H1 (cell line): ENCODE results near the gene SLC16A8. TPM values are rescaled to one million over a fixed set of nuclear protein-coding genes. Genes with fewer than 3 reads are reported as not detected.
A peak's percentile ranks its signal among the peaks of the same experiment; 100 is the strongest.

Source experiments
- CTCF ChIA-PET: fragments of 300-600 bp; sonication (Branson Sonifier 250); formaldehyde crosslinking; loops from one replicate; lab custom pipeline; 2021; ENCODE audit not compliant: partially characterized antibody; lab: Charles Lee
- POLR2A ChIA-PET: fragments of 300-600 bp; sonication (Branson Sonifier 250); formaldehyde crosslinking; loops from one replicate; lab custom pipeline; 2021; ENCODE audit warnings: inconsistent platforms; ENCODE audit not compliant: partially characterized antibody; lab: Charles Lee
- DNase-seq, 2 experiments: peaks; one replicate each; pipeline versions ENCODE4 v3.0.0 to v3.0.0-alpha.2; 2010 to 2022; ENCODE audit warnings: low spot score in 2 of 2, low read depth in 1 of 2, mixed read lengths in 1 of 2
- FAIRE-seq: peaks from 2 replicates; lab custom pipeline; 2011; peaks lifted over from hg19 to GRCh38; lab: Jason Lieb, UNC
- H2AFZ ChIP-seq: 2 replicates; pipeline ENCODE4 v1.8.1; 2012; ENCODE audit warnings: low read length, inconsistent platforms
- H2AK5ac ChIP-seq: 2 replicates; pipeline ENCODE4 v1.6.1; 2013; ENCODE audit warnings: low read depth, low read length
- H2BK120ac ChIP-seq: replicated peaks from 2 replicates; pipeline ENCODE3; 2013; ENCODE audit warnings: low read depth, low read length, inconsistent platforms
- H2BK12ac ChIP-seq: 2 replicates; pipeline ENCODE4 v1.6.1; 2013; ENCODE audit warnings: low read depth, low read length
- H2BK15ac ChIP-seq: 2 replicates; pipeline ENCODE4 v1.6.1; 2013; ENCODE audit warnings: low read length
- H2BK20ac ChIP-seq: 2 replicates; pipeline ENCODE4 v1.6.1; 2013; ENCODE audit warnings: low read length
- H2BK5ac ChIP-seq: 2 replicates; pipeline ENCODE4 v1.6.1; 2013; ENCODE audit warnings: low read depth, low read length
- H3K14ac ChIP-seq: 2 replicates; pipeline ENCODE4 v1.6.1; 2013; ENCODE audit warnings: inconsistent platforms; ENCODE audit not compliant: insufficient read length
- H3K18ac ChIP-seq: 2 replicates; pipeline ENCODE4 v1.6.1; 2013; ENCODE audit warnings: low read length; ENCODE audit errors: extremely low read depth
- H3K23ac ChIP-seq: 2 replicates; pipeline ENCODE4 v1.6.1; 2013; ENCODE audit warnings: inconsistent platforms; ENCODE audit not compliant: insufficient read length
- H3K23me2 ChIP-seq: 2 replicates; pipeline ENCODE4 v1.6.1; 2013; ENCODE audit warnings: low read depth, low read length
- H3K27ac ChIP-seq: 2 replicates; pipeline ENCODE4 v1.6.1; 2011; ENCODE audit warnings: low read depth, low read length, inconsistent platforms
- H3K27me3 ChIP-seq, 4 experiments: replicated peaks in 1 of 4; 1 replicate in 1 of 4; 2 replicates in 3 of 4; pipeline versions ENCODE4 v1.6.1 to v1.8.1; 2011 to 2013; ENCODE audit warnings: low read length in 3 of 4, mild to moderate bottlenecking in 3 of 4, inconsistent platforms in 2 of 4, mixed read lengths in 2 of 4, moderate library complexity in 1 of 4; ENCODE audit not compliant: control insufficient read depth in 3 of 4, insufficient read depth in 3 of 4; ENCODE audit errors: extremely low read depth in 1 of 4
- H3K36me3 ChIP-seq, 4 experiments: 2 replicates each; pipeline versions ENCODE4 v1.6.1 to v1.8.1; 2011 to 2013; ENCODE audit warnings: mild to moderate bottlenecking in 4 of 4, low read length in 3 of 4, moderate library complexity in 2 of 4, control low read depth in 1 of 4, inconsistent platforms in 1 of 4; ENCODE audit not compliant: insufficient read depth in 4 of 4, control insufficient read depth in 2 of 4
- H3K4ac ChIP-seq: replicated peaks from 2 replicates; pipeline ENCODE3; 2013; ENCODE audit warnings: low read length, low read depth, mixed read lengths, inconsistent platforms; ENCODE audit not compliant: insufficient read length
- H3K4me1 ChIP-seq, 4 experiments: replicated peaks in 1 of 4; 1 replicate in 1 of 4; 2 replicates in 3 of 4; pipeline versions ENCODE4 v1.6.1 to v1.8.1; 2011 to 2013; ENCODE audit warnings: low read length in 3 of 4, inconsistent platforms in 2 of 4, mixed read lengths in 1 of 4; ENCODE audit not compliant: insufficient read depth in 4 of 4, control insufficient read depth in 3 of 4
- H3K4me2 ChIP-seq, 2 experiments: 2 replicates each; pipeline versions ENCODE4 v1.6.1 to v1.8.1; 2011 to 2013; ENCODE audit warnings: low read depth in 2 of 2, low read length in 2 of 2, control low read depth in 1 of 2, inconsistent platforms in 1 of 2, mild to moderate bottlenecking in 1 of 2; ENCODE audit not compliant: insufficient read depth in 1 of 2
- H3K4me3 ChIP-seq, 4 experiments: fragments of 200-600, 300-600 bp in 1 of 4; sonication (generic), shearing (Covaris generic), sonication (Bioruptor Twin) in 1 of 4; 2 replicates each; pipeline versions ENCODE4 v1.5.1 to v1.8.1; 2011 to 2016; ENCODE audit warnings: low read length in 4 of 4, low read depth in 3 of 4, control low read depth in 2 of 4, inconsistent platforms in 2 of 4, mild to moderate bottlenecking in 2 of 4, mixed read lengths in 1 of 4, moderate library complexity in 1 of 4; ENCODE audit not compliant: insufficient read depth in 2 of 4; ENCODE audit errors: extremely low read depth in 1 of 4
- H3K56ac ChIP-seq: replicated peaks from 2 replicates; pipeline ENCODE3; 2013; ENCODE audit warnings: low read depth, mild to moderate bottlenecking, mixed read lengths, low read length, inconsistent platforms; ENCODE audit not compliant: insufficient read length
- H3K79me1 ChIP-seq: 2 replicates; pipeline ENCODE4 v1.6.1; 2013; ENCODE audit warnings: low read depth, low read length, control low read depth
- H3K79me2 ChIP-seq, 2 experiments: 2 replicates each; pipeline versions ENCODE4 v1.6.1 to v1.8.1; 2012 to 2013; ENCODE audit warnings: low read length in 2 of 2, mild to moderate bottlenecking in 2 of 2, inconsistent platforms in 1 of 2; ENCODE audit not compliant: insufficient read depth in 2 of 2, control insufficient read depth in 1 of 2
- H3K9ac ChIP-seq, 4 experiments: replicated peaks in 1 of 4; 1 replicate in 1 of 4; 2 replicates in 3 of 4; pipeline versions ENCODE4 v1.6.1 to v1.8.1; 2011 to 2013; ENCODE audit warnings: low read depth in 3 of 4, low read length in 3 of 4, control low read depth in 2 of 4, mild to moderate bottlenecking in 2 of 4, moderate library complexity in 2 of 4, inconsistent platforms in 1 of 4; ENCODE audit errors: extremely low read depth in 1 of 4
- H3K9me3 ChIP-seq, 2 experiments: 2 replicates each; pipeline versions ENCODE4 v1.6.1 to v1.8.1; 2012 to 2013; ENCODE audit warnings: mild to moderate bottlenecking in 2 of 2, moderate library complexity in 2 of 2, control low read depth in 1 of 2, inconsistent platforms in 1 of 2, low read depth in 1 of 2, low read length in 1 of 2, mixed read lengths in 1 of 2; ENCODE audit not compliant: insufficient read depth in 2 of 2
- H4K20me1 ChIP-seq, 2 experiments: replicated peaks in 1 of 2; 2 replicates each; pipeline versions ENCODE3 to v1.8.1; 2011 to 2013; ENCODE audit warnings: inconsistent platforms in 2 of 2, low read length in 2 of 2, mild to moderate bottlenecking in 1 of 2; ENCODE audit not compliant: insufficient read depth in 2 of 2, control insufficient read depth in 1 of 2
- H4K5ac ChIP-seq: 2 replicates; pipeline ENCODE4 v1.6.1; 2013; ENCODE audit warnings: low read length, low read depth, mixed read lengths, inconsistent platforms; ENCODE audit not compliant: insufficient read length
- H4K8ac ChIP-seq: 2 replicates; pipeline ENCODE4 v1.8.0; 2013; ENCODE audit warnings: mild to moderate bottlenecking, moderate library complexity, low read length, inconsistent platforms; ENCODE audit not compliant: insufficient read depth; ENCODE audit errors: extremely low read depth
- H4K91ac ChIP-seq: replicated peaks from 2 replicates; pipeline ENCODE3; 2013; ENCODE audit warnings: low read length, mixed read lengths, inconsistent platforms; ENCODE audit not compliant: insufficient read length
- ATF3 ChIP-seq: IDR thresholded peaks from 2 replicates; pipeline ENCODE4 v1.6.1; 2011; ENCODE audit warnings: low read depth, mild to moderate bottlenecking, low read length; ENCODE audit not compliant: insufficient read depth
- RNF2 ChIP-seq: fragments of 200-900, 300-1000 bp; sonication (generic); IDR thresholded peaks from 2 replicates; pipeline ENCODE4 v1.7.1; 2016; ENCODE audit warnings: borderline replicate concordance, low read depth, mild to moderate bottlenecking, antibody characterized with exemption, low read length; ENCODE audit not compliant: poor library complexity, severe bottlenecking; ENCODE audit errors: missing control alignments
- WGBS, 2 experiments: shearing (Covaris generic) in 1 of 2; methylation state at CpG; one replicate each; pipeline versions ENCODE4 v1.1.6 to v1.1.7; 2013 to 2015; ENCODE audit warnings: low lambda C conversion rate in 2 of 2, mixed read lengths in 2 of 2, inconsistent platforms in 1 of 2, low coverage in 1 of 2, missing lambda C conversion rate in 1 of 2; ENCODE audit not compliant: insufficient replicate concordance in 2 of 2, insufficient coverage in 1 of 2, insufficient read length in 1 of 2; ENCODE audit errors: extremely low coverage in 1 of 2, missing lambda C conversion rate in 1 of 2; 5-methylcytosine and 5-hydroxymethylcytosine counted together
- polyA plus RNA-seq, 7 experiments: library from polyadenylated mRNA; depleted of rRNA in 3 of 7; stranded (reverse) in 5 of 7; unstranded in 2 of 7; fragments of >200 nt in 5 of 7; fragments of 200-250 nt in 2 of 7; gene quantifications; 1 replicate in 5 of 7; 2 replicates in 1 of 7; 4 replicates in 1 of 7; pipeline versions ENCODE4 v1.2.1 to v1.2.3, GENCODE V29; 2011 to 2013; ENCODE audit warnings: missing spikeins in 2 of 7, mixed read lengths in 2 of 7
- total RNA-seq: library from RNA; stranded (reverse); fragmentation: NEBNext Ultra II Directional; extraction: Animal tissue kit (Norgen Biotek cat#: 25700); gene quantifications from 2 replicates; pipeline ENCODE4 v1.2.1, GENCODE V29; 2021

Gene SLC16A8
- total and polyA plus RNA-seq, 2 of the 8 experiments (the other 6 are each of a cell fraction or from before 2014, with no cell fraction given): 0.70 TPM; not detected in 1

GRCh38 chr22:38031491-38031890, 52.5 kb downstream of the SLC16A8 start:
- Histone ChIP-seq H3K36me3 (no peaks in the 10 kb centered on the region), H4K20me1 (no peaks in the 10 kb centered on the region), H3K79me1 (no peaks in the 10 kb centered on the region), H3K23me2 (no peaks in the 10 kb centered on the region; the same call in 1 of the 2 replicates), H3K4me3 (no peak overlapping the region), H3K4me1 (peaks cover 0 to 38% (median 22%) of the 10 kb centered on the region in 4 experiments; a peak in 6 of 7 replicates), H3K27ac (no peak overlapping the region), H2BK5ac (no peak overlapping the region), H2BK12ac (peak overlapping the region; percentile 11; the same call in 1 of the 2 replicates), H3K9ac (no peak overlapping the region), H4K5ac (no peak overlapping the region), H3K4ac (no peak overlapping the region), H4K91ac (no peak overlapping the region), H3K18ac (no peak overlapping the region), H2BK20ac (peak overlapping the region; percentile 3; the same call in 1 of the 2 replicates), H3K9me3 (no peaks in the 10 kb centered on the region), H3K56ac (no peak overlapping the region), H2BK15ac (peak overlapping the region; percentile 95; the same call in 1 of the 2 replicates), H3K14ac (no peak overlapping the region), H2AFZ (no peak overlapping the region), H3K4me2 (no peak overlapping the region), H2AK5ac (no peak overlapping the region), H3K27me3 (peaks cover 0 to 8% (median under 1%) of the 10 kb centered on the region in 4 experiments; a peak in 1 of 7 replicates), H3K79me2 (no peaks in the 10 kb centered on the region), H3K23ac (no peak overlapping the region), H2BK120ac (no peak overlapping the region), H4K8ac (no peak overlapping the region)
- DNase-seq (no peak), FAIRE-seq (no peak)
- ChIA-PET CTCF (interaction anchor here (0.8 to 2.8 kb wide), 3 partner anchors 11 to 209 kb away, joined by 3 to 11 read pairs (median 4); no protein-coding TSS in a partner anchor), POLR2A (no interaction called here)
- whole genome bisulfite sequencing, 2 experiments: 94% methylated on average over 11 of the region's 12 CpGs; no CpG with 5 or more reads in 1 of the 2 experiments
- TF ChIP-seq RNF2 (no peak), ATF3 (no peak)
